Activated naive CD8-positive, alpha-beta T cell treated with anti-CD3 and anti-CD28 coated beads, Interleukin-2, amount 10 ng/mL, durations not matched to agents 7 days and 5 days (primary cell): ENCODE measurements around the gene FAM47E. TPM values are rescaled to one million over a fixed set of nuclear protein-coding genes. Genes with fewer than 3 reads are reported as not detected.

Experiments used
- ATAC-seq: fragments of 150-1000 bp; cut with Tn5 transposase; one replicate; pipeline ENCODE4 v1.10.0; 2021; ENCODE audit warnings: low read depth, moderate library complexity
- POLR2A ChIA-PET: fragments of 350-600 bp; sonication (Branson Sonifier 250); formaldehyde crosslinking; loops from one replicate; lab custom pipeline; 2021; ENCODE audit warnings: antibody characterized with exemption; lab: Charles Lee
- DNase-seq: peaks from one replicate; pipeline ENCODE4 v3.0.0; 2021
- H3K27ac Mint-ChIP-seq: one replicate; pipeline ENCODE4 v1.8.0; 2022; ENCODE audit warnings: mild to moderate bottlenecking, mixed read lengths
- H3K27me3 Mint-ChIP-seq: one replicate; pipeline ENCODE4 v1.8.0; 2022; ENCODE audit warnings: mild to moderate bottlenecking, moderate library complexity, mixed read lengths
- H3K36me3 Mint-ChIP-seq: one replicate; pipeline ENCODE4 v1.8.0; 2021; ENCODE audit warnings: mild to moderate bottlenecking, mixed read lengths
- H3K4me1 Mint-ChIP-seq: one replicate; pipeline ENCODE4 v1.8.0; 2021; ENCODE audit warnings: mixed read lengths
- H3K4me3 Mint-ChIP-seq: one replicate; pipeline ENCODE4 v1.8.0; 2022; ENCODE audit warnings: mild to moderate bottlenecking, moderate library complexity, mixed read lengths
- H3K9me3 Mint-ChIP-seq: one replicate; pipeline ENCODE4 v1.8.0; 2021; ENCODE audit warnings: mixed read lengths
- total RNA-seq, 2 experiments: library from RNA; stranded (reverse); gene quantifications; one replicate each; pipeline ENCODE4 v1.2.3, GENCODE V29; 2021

The FAM47E gene
- total RNA-seq, 2 experiments from 2014 or later = 0.78 TPM; not detected in 1

GRCh38 chr4:76305033-76305687 is 53.6 kb downstream of the FAM47E start:
- POLR2A ChIA-PET = interaction anchor here (0.8 to 1.0 kb wide), 2 partner anchors 92 to 157 kb away, joined by 3 to 4 read pairs; partner anchors contain the start of gene NUP54
- H3K4me3 Mint-ChIP-seq = peak overlapping the region; percentile 69

DNA sequence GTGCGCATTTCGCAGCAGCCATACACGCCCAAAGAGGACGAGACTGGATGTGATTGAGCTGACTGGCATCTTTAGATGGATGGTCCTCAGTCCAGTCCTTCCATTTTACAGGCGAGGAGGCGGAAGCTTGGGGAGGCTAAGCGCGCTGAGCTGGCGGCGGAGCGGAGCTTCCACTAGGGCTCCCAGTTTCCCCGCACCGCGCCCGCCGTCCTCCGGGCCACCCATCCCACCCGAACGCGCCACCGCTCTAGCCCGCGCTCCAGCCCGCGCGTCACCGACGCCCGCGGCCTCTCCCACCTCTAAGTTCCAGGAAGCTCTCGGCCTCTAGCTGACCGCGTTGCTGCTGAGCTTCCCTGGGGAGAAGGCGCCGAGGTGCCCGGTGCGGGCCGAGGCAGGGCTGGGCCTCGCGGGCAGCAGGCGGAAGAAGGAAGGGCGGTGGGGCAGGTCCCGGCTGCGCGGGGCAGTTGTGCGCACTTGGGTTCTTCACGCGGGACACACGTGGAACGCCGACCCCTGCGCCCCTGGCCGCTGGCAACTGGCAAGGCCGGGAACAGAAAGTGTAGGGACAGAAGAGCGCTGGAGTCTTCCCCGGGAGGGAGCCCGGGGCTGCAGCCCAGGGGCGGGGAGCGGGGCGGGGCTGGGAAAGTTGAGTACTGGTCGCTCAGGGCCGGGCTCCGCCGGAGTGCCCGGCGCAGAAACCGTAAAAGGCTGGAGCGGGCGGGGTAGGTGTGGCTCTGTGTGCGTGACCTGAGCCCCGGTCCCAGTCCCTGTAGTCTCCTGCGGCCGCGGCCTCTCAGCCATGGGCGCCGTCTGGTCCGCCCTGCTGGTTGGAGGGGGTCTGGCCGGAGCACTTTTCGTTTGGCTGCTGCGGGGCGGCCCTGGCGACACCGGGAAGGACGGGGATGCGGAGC is 54.7 kb downstream of the FAM47E start, which contains the start of gene STBD1:
STBD1 (plus strand) TSS at position 763 of the 911 bp plus-strand sequence; CDS start at position 800, 37 bp downstream.
- POLR2A ChIA-PET = interaction anchor here (0.8 to 1.0 kb wide), 2 partner anchors 93 to 158 kb away, joined by 3 to 4 read pairs; partner anchors contain the start of gene NUP54
- peak within 1 kb of the TSS; percentile 69 for H3K4me3 Mint-ChIP-seq
- H3K36me3 Mint-ChIP-seq = peaks cover 2% of the 10 kb centered on the region
- peaks cover 37% of the 10 kb centered on the region for H3K4me1 Mint-ChIP-seq
- peak; percentile 33 for ATAC-seq
- no peaks in the 10 kb centered on the region for H3K9me3 Mint-ChIP-seq
- DNase-seq = peak; percentile 58
- peaks cover 46% of the 10 kb centered on the region for H3K27me3 Mint-ChIP-seq
- peak within 1 kb of the TSS; percentile 13 for H3K27ac Mint-ChIP-seq

More at GRCh38 chr4:76305033-76305687, 53.6 kb downstream of the FAM47E start:
- Mint-ChIP-seq H3K9me3 (no peaks in the 10 kb centered on the region), H3K27ac (peak overlapping the region; percentile 54), H3K4me1 (peaks cover 43% of the 10 kb centered on the region), H3K36me3 (no peaks in the 10 kb centered on the region), H3K27me3 (peaks cover 40% of the 10 kb centered on the region)
- peak; percentile 52 for ATAC-seq
- peak; percentile 33 for DNase-seq

DNA sequence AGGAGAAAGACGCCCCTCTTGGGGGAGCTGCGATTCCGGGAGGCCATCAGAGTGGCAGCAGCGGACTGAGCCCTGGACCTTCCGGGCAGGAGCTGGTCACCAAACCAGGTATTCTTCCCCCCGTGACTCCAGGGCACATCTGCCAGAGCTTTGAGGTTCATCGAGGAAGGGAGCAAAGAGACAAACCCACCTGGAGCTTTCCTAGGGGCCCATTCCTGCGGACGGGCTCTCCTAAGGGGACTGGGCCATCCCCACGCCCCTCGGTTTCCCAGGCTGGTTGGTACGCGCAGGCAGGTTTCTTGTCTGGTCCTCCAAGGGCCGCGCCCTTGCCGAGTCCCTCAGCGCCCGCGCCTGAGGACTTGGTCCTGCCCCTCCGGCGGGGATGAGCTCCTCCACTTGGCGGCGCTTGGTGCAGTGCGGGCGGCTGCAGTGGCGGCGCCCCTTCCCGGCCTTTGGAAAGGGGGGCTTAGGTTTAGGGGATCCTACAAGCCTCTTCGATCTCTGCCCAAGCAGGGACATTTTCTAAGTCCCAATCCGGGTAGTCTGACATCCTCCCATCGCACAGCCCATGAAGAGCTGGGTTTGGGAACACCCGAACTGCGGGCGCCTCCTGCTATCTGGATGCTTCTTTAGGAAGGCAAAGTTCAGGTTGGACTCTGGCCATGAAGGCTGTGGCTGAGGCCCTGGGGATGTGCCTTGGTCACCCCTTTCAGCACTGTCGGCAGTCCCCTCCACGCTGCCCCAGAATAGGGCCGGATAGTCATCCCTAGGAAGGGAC is 55.5 kb downstream of the FAM47E start:
- Mint-ChIP-seq H3K4me3 (peak overlapping the region; percentile 69), H3K27me3 (peaks cover 46% of the 10 kb centered on the region), H3K36me3 (peaks cover 2% of the 10 kb centered on the region), H3K4me1 (peaks cover 29% of the 10 kb centered on the region), H3K9me3 (no peaks in the 10 kb centered on the region), H3K27ac (no peak overlapping the region)
- DNase-seq (peak; percentile 38), ATAC-seq (no peak)
- POLR2A ChIA-PET = no interaction called here

GRCh38 chr4:76307660-76308014 is 56.1 kb downstream of the FAM47E start:
- POLR2A ChIA-PET = no interaction called here
- Mint-ChIP-seq H3K4me3 (peak overlapping the region; percentile 58), H3K27me3 (peaks cover 44% of the 10 kb centered on the region), H3K36me3 (peaks cover 2% of the 10 kb centered on the region), H3K9me3 (no peaks in the 10 kb centered on the region), H3K4me1 (peaks cover 25% of the 10 kb centered on the region), H3K27ac (no peak overlapping the region)
- ATAC-seq = no peak
- DNase-seq = no peak

- H3K9me3 Mint-ChIP-seq = no peaks in the 10 kb centered on the region
- DNase-seq (no peak), ATAC-seq (no peak)
- H3K27ac Mint-ChIP-seq = no peak overlapping the region
- H3K4me1 Mint-ChIP-seq = peaks cover 21% of the 10 kb centered on the region
- no peak overlapping the region for H3K4me3 Mint-ChIP-seq
- peaks cover 2% of the 10 kb centered on the region for H3K36me3 Mint-ChIP-seq
- H3K27me3 Mint-ChIP-seq = peaks cover 38% of the 10 kb centered on the region
- POLR2A ChIA-PET = no interaction called here
Observed at GRCh38 chr4:76308548-76308947, 57.0 kb downstream of the FAM47E start.

GRCh38 chr4:76309939-76310550 is 58.5 kb downstream of the FAM47E start:
- DNase-seq (no peak), ATAC-seq (no peak)
- H3K9me3 Mint-ChIP-seq = peaks cover 3% of the 10 kb centered on the region
- H3K36me3 Mint-ChIP-seq = peaks cover 2% of the 10 kb centered on the region
- H3K4me3 Mint-ChIP-seq = no peak overlapping the region
- no peak overlapping the region for H3K27ac Mint-ChIP-seq
- H3K27me3 Mint-ChIP-seq = peaks cover 36% of the 10 kb centered on the region
- peaks cover 12% of the 10 kb centered on the region for H3K4me1 Mint-ChIP-seq
- POLR2A ChIA-PET = no interaction called here

DNA sequence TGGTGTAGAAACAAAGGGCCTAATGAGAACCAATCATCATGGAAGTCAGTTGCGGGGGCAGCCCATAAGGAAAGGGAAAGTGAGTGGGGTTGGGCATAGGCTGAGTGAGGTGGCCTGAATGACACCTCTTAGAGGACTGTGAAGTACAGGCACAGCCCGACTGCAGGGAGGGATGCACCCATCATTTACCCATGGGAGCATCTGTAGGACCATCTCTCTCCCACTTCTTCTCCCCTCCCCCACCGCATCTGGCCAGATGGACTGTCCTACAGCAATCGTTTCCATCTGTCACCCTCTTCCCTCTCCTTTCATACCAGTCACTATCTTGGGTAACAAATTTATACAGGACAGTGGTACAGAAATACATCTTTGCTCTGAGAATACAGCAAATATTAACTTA is 59.2 kb downstream of the FAM47E start:
- ATAC-seq (no peak), DNase-seq (no peak)
- Mint-ChIP-seq H3K4me1 (peaks cover 6% of the 10 kb centered on the region), H3K36me3 (peaks cover 2% of the 10 kb centered on the region), H3K27me3 (peaks cover 36% of the 10 kb centered on the region), H3K4me3 (no peak overlapping the region), H3K9me3 (peaks cover 7% of the 10 kb centered on the region), H3K27ac (no peak overlapping the region)
- POLR2A ChIA-PET = no interaction called here

DNA sequence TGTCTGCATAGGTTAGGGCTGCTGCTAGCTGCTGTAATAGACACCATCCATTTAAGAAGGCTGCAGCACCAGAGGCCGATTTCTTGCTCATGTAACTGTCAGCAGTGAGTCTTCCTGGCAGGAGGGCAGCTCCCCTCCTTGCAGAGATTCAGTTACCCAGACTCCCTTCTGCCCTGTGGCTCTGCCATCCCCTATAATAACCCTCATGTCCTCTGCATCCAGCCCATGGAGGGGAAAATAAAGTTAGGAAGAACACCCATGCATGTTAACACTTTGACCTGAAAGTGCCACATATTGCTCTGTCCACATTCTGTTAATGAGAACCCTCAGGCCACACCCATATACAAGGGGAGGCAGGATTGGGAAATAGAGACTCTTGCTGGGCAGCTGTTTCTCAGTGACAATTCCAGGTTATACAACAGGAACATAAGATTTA is 60.4 kb downstream of the FAM47E start:
- H3K36me3 Mint-ChIP-seq = peaks cover 2% of the 10 kb centered on the region
- POLR2A ChIA-PET = no interaction called here
- peaks cover 13% of the 10 kb centered on the region for H3K9me3 Mint-ChIP-seq
- no peak overlapping the region for H3K27ac Mint-ChIP-seq
- peaks cover 41% of the 10 kb centered on the region for H3K27me3 Mint-ChIP-seq
- peaks cover 2% of the 10 kb centered on the region for H3K4me1 Mint-ChIP-seq
- no peak for DNase-seq
- no peak overlapping the region for H3K4me3 Mint-ChIP-seq
- no peak for ATAC-seq

DNA sequence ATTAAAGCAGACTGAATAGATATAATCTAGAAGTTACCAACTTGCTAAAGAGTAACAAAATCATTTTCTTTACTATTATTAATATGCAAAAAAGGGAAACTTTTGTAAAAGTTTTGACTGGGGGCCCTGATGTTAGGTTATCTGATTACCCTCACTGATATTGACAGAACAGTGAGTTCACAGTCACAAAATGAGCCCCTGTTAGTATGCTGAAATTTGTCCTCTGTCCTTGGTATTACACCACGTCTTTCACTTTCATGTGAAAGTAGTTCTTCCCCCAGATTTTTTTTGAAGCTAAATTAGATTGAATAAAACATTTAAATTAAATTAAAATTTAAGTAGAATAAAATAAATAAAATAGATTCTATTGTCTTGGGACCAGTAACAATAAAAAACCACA is 60.9 kb downstream of the FAM47E start:
- Mint-ChIP-seq H3K27me3 (peaks cover 40% of the 10 kb centered on the region), H3K9me3 (peaks cover 15% of the 10 kb centered on the region), H3K4me1 (peaks cover 2% of the 10 kb centered on the region), H3K4me3 (no peak overlapping the region), H3K36me3 (peaks cover 2% of the 10 kb centered on the region), H3K27ac (no peak overlapping the region)
- DNase-seq (no peak), ATAC-seq (no peak)
- POLR2A ChIA-PET = no interaction called here

DNA sequence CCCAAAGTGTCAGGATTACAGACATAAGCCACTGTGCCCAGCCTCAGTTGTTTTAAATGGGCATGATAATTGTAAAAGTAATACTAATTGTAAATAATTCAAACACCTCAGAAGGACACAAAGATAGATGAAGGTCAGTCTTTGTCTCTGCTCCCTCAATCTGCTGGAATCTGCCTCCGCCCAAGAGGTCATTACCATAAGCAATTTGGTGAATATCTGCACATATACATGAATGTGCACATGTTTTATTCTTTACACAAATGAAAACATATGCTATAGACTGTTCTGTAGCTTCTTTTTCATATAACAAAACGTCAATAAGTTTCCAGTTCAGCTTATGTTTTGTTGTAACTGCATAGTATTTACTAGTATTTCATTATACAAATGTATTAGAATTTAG is 62.0 kb downstream of the FAM47E start:
- Mint-ChIP-seq H3K27me3 (peaks cover 29% of the 10 kb centered on the region), H3K4me1 (peaks cover 2% of the 10 kb centered on the region), H3K27ac (no peak overlapping the region), H3K9me3 (peaks cover 15% of the 10 kb centered on the region), H3K4me3 (no peak overlapping the region), H3K36me3 (peaks cover 2% of the 10 kb centered on the region)
- POLR2A ChIA-PET = no interaction called here
- ATAC-seq (no peak), DNase-seq (no peak)

DNA sequence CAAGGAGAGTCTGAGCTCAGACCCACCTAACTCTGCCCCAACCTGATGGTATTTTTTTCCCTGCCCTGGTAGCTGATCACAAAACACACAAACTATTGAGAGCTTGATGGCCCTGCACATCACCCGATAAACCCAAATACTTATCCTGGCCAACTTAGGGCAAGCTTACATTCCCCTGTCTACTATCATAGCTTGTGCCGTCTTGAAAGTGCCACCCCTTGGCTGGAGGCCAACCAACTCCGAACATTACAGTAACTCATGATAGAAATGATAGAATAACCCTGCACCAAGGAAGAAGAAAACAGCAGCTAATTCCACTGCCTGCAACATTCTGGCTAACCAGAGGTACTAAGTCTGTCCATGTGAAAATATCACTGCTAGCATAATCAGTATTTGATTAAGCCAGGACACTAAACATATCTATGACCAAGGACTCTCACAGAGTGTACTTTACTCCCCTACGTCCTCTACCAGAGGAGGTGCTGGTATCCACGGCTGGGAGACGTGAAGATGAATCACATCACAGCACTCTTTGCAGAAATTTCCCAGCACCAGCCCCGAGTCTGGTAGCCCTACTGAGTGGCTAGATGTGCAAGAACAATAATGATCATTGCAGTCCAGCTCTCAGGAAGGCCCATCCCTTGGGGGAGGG is 63.9 kb downstream of the FAM47E start:
- DNase-seq = no peak
- POLR2A ChIA-PET = no interaction called here
- Mint-ChIP-seq H3K27me3 (peaks cover 21% of the 10 kb centered on the region), H3K4me1 (peaks cover 2% of the 10 kb centered on the region), H3K36me3 (peaks cover 2% of the 10 kb centered on the region), H3K9me3 (peaks cover 21% of the 10 kb centered on the region), H3K4me3 (no peak overlapping the region), H3K27ac (no peak overlapping the region)
- no peak for ATAC-seq

GRCh38 chr4:76316131-76316530 is 64.6 kb downstream of the FAM47E start:
- no peak for ATAC-seq
- POLR2A ChIA-PET = no interaction called here
- DNase-seq = no peak
- Mint-ChIP-seq H3K9me3 (peaks cover 23% of the 10 kb centered on the region), H3K27ac (no peak overlapping the region), H3K4me3 (no peak overlapping the region), H3K4me1 (no peaks in the 10 kb centered on the region), H3K27me3 (peaks cover 18% of the 10 kb centered on the region), H3K36me3 (no peaks in the 10 kb centered on the region)
